ENCODE measurements around the gene DNAJC6.
"Not testable (repeated sequence)": the region's sequence is repeated elsewhere in the genome, so short reads cannot be mapped to it uniquely, and the experiment has no call there.

The DNAJC6 gene

GRCh38 chr1:65359888-65360287 is 50.5 kb downstream of the DNAJC6 start:
- no peak for DNase-seq

GRCh38 chr1:65360648-65361047 is 51.3 kb downstream of the DNAJC6 start:
- DNase-seq: no peak

GRCh38 chr1:65362545-65362944 is 53.2 kb downstream of the DNAJC6 start:
- DNase-seq: no peak

GRCh38 chr1:65363484-65363883 is 54.1 kb downstream of the DNAJC6 start:
- DNase-seq: no peak

- DNase-seq: no peak
These were observed 59.1 kb downstream of the DNAJC6 start for GRCh38 chr1:65368403-65368802.

GRCh38 chr1:65371544-65371943 is 62.2 kb downstream of the DNAJC6 start:
- no peak for DNase-seq

GRCh38 chr1:65372557-65372956 is 63.2 kb downstream of the DNAJC6 start:
- no peak for DNase-seq

GRCh38 chr1:65377496-65378246 is 68.3 kb downstream of the DNAJC6 start:
- no peak for DNase-seq

- no peak for DNase-seq
These were observed 69.1 kb downstream of the DNAJC6 start for GRCh38 chr1:65378247-65378946.

- not testable (repeated sequence) for DNase-seq
These were observed 75.1 kb downstream of the DNAJC6 start for GRCh38 chr1:65384426-65384825.

GRCh38 chr1:65386439-65386838 is 77.1 kb downstream of the DNAJC6 start:
- DNase-seq: no peak

GRCh38 chr1:65387821-65388220 is 78.5 kb downstream of the DNAJC6 start:
- DNase-seq: no peak

GRCh38 chr1:65388908-65389695 is 79.8 kb downstream of the DNAJC6 start:
- DNase-seq: no peak

GRCh38 chr1:65392497-65392896 is 83.2 kb downstream of the DNAJC6 start:
- DNase-seq: no peak

GRCh38 chr1:65393347-65393746 is 84.0 kb downstream of the DNAJC6 start:
- DNase-seq: no peak

GRCh38 chr1:65393928-65394327 is 84.6 kb downstream of the DNAJC6 start:
- no peak for DNase-seq

- DNase-seq: no peak
These were observed 86.7 kb downstream of the DNAJC6 start for GRCh38 chr1:65395887-65396612.

- no peak for DNase-seq
These were observed 88.7 kb downstream of the DNAJC6 start for GRCh38 chr1:65398083-65398482.

GRCh38 chr1:65399003-65399402 is 89.7 kb downstream of the DNAJC6 start:
- DNase-seq: no peak

GRCh38 chr1:65401612-65402011 is 92.3 kb downstream of the DNAJC6 start:
- DNase-seq: no peak

- DNase-seq: no peak
These were observed 95.6 kb downstream of the DNAJC6 start for GRCh38 chr1:65404941-65405340.

- no peak for DNase-seq
These were observed 98.5 kb downstream of the DNAJC6 start for GRCh38 chr1:65407877-65408276.

GRCh38 chr1:65409314-65409713 is 100.0 kb downstream of the DNAJC6 start:
- no peak for DNase-seq

Measured in T-helper 9 cell (primary cell).